CD4-positive, alpha-beta T cell treated with Interleukin-6 for 4 hours (primary cell): ENCODE results near the gene MLH3.

Experiments used
- DNase-seq: peaks from one replicate; pipeline ENCODE4 v3.0.0-alpha.2; 2020; ENCODE audit warnings: mixed read lengths

MLH3 gene

GRCh38 chr14:75066691-75067090, 15.4 kb upstream of the MLH3 start:
- DNase-seq, result no peak

GRCh38 chr14:75064205-75064567, 12.9 kb upstream of the MLH3 start:
- no peak for DNase-seq

DNA sequence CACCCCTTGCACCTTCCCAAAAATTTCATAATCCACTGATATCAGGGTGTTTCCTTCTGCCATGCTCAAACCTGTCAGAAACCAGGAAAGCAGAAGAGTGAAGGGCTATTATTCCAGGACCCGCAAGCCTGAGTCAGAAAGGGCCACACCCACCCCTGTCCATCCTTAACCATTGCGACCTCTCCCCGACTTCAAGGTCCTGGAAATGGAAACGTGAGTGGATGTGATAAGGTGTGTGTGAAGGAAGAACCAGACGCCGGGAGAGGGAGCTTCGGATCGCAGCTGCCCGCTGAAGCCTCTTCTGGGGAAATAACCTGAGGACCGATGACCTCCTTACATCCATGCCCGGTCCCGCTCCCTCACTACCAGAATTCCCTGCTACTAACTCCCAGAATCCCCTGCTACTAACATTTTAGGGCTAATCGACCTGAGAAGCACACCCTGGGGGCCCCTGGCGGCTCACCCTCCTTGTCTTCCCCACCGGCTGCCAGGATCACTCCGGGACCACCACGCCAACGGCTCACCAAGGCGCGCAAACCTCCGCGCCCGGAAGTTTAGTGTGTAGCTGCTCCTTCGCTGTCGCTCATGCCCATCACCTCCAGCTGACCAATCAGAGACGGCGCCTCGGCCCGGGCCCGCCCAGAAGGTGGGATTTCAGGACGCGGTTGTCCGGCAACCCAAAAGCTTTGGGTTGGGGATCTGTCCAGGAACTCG, 12.4 kb upstream of the MLH3 start, which contains the start of gene ACYP1:
TSS of gene ACYP1 (minus strand) at position 534 of the 714 bp plus-strand sequence. CDS start at position 63, 471 bp downstream.
- peak; percentile 91 for DNase-seq

DNA sequence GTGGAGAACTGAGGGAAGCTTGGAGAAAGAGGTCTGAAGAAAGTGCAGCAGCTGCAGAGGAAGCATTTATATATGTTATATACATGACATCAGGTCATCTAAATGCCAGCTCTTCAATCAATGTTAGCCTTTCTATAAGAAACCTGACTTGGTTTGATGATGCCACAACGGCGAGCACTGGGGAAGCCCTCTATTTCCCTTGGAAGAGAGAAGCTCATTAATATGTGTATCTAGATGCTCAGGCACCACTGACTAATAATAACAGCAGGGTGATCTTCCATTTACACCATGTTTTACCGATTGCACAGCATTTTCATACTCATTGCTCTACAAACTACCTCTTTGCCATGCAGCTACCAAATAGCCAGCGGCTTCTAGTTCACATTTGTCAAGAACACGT, 11.7 kb upstream of the MLH3 start:
- no peak for DNase-seq

- no peak for DNase-seq
Measured at GRCh38 chr14:75060420-75060819, 9.2 kb upstream of the MLH3 start.

GRCh38 chr14:75059642-75060041, 8.4 kb upstream of the MLH3 start:
- DNase-seq, result no peak

DNA sequence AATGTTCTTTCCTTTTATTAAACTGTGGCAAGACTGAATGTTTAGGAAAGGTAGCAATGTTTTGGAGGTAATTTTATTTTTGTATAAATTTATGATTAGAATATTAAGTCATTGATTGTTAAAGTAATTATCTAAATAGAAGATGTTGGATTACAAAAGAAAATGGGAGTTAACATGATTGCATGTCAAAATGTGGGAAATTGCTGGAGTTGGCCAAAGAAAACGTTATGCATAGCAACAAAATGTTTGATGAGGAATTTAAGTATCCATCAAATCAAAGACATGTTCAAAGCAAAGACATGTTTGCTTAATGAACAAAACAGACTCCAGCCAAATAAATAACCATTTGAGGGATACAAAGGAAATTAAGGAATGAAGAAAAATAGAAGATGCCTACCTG, 3.2 kb upstream of the MLH3 start:
- no peak for DNase-seq

- DNase-seq, result no peak
Measured at GRCh38 chr14:75053396-75054291, 2.4 kb upstream of the MLH3 start.

DNA sequence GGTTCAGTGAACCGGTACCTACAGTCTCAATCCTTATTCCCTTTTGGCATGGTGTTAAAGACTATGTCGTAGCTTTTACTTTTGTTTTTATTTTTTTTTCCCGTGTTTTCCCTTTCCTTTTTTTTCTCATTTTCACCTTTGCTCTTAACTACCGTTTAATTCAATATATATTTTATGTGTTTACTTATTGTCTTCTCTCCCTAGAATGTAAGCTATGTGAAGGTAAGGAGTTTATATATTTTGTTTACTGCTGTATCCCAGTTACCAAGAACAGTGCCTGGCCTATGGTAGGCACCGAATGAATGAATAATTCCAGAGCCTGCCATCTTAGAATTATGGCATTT, 261 bp upstream of the MLH3 start:
- no peak for DNase-seq

DNA sequence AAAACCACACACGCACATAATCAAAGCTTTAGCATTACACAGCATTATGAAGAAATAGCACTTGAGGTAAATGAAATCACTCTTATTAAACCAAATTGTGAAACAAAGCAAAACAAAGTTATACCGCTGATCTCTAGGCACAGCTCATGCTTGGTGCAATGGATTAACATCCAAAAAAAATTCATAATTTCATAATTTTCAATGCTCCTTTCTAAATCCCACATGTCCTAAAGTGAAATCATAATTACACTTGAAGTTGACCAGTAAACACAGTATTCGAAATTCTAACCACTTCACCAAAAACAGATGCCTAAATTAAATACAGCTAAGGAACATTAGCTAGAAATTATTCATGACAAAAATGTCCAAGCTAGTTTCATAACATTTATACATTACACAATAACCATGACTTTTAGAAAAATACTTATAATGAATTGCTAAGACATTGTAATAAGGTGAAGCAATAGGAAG, 1.5 kb downstream of the MLH3 start:
- DNase-seq, result no peak

GRCh38 chr14:75049136-75049535, 2.1 kb downstream of the MLH3 start:
- DNase-seq, result no peak

DNA sequence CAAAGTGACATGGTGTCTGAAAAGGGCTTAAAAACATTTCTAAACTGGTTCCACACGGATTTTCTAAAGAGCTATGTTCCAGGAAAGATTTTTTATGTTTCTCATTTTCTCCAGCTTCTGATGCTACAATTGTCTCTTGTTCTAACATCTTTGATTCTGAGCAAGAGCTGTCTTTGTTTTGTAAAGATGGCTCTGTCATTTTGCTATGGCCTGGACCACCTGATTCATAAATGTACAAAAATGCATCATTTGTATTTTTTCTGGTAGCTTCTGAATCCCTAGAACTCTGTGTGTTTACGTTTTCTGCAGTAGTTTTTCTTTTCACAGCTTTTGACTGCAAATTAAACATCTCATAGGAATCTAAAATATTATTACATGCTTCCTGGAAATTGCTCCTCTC, 3.2 kb downstream of the MLH3 start:
- no peak for DNase-seq

DNA sequence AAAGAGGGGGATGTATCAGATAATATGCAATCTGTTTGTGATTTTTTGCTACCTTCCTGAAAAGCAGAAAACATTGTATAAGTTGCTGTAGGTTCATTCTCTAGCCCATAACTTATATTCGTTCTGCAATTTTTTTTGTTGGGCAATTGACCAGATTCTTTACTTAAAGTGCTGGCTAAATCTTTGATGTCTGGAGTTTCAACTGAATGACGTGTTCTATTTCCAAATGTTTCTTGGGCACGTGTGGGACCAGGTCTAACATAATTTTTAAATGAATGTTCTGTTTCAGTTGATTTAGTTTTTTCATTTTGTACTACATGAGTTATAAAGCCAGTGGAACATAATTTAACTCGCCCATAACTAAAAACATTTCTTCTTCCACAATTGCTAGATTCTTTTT, 3.8 kb downstream of the MLH3 start:
- DNase-seq, result no peak

DNA sequence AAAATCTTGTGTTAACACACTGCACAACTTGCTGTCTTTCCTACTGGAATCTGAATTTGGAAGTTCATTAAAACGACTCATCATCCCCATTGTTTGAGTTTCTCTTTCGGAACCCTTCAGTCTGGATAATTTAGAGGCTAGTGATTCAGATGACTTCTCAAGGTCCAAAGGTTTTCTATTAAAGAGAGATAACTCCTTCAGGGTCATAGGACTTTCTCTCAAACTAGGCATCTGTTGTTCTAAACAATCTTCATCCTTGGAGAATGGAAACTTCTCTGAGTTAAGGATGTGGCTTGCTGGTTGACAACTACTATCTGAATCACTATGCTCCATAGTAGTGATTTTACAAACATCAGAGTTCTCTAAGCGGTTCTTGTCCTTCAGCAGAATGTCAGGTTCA, 4.4 kb downstream of the MLH3 start:
- no peak for DNase-seq

- no peak for DNase-seq
Measured at GRCh38 chr14:75046275-75046674, 5.0 kb downstream of the MLH3 start.

DNA sequence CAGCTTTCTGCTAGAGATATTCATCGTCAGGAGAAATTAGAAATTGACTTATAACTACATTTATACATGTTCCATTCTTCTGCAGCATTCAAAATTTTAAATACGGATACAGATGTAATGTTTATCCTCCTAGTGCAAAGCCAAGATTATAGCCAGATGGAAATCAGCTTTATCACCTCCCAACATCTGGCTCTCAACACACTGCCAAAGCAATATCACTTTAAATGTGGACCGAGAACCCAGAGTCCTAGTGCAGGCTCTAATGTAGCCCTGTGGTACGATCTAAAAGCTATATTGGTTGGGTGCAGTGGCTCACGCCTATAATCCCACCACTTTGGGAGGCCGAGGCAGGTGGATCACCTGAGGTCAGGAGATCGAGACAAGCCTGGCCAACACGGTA, 6.5 kb downstream of the MLH3 start:
- no peak for DNase-seq

GRCh38 chr14:75044322-75044721, 6.9 kb downstream of the MLH3 start:
- DNase-seq, result no peak

DNA sequence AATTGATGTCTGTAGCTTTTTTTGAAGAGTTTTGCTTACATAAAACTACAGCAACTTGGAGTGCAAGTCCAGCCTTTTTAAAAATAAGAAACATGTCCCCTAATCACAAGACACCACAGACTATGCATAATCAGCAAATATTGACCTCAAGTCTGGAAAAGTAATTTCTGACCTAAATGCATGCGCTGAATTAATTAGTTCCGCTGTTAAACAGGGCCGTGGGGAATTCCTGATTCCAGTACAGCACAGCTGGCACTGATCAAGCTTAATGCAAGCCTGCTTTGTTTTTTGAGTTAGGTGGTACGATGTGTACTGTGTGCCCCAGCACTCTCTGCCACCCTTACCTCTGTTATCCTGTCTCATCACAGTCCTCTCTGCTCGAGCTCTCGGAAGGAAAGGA, 9.2 kb downstream of the MLH3 start:
- DNase-seq, result no peak

GRCh38 chr14:75041613-75042012, 9.7 kb downstream of the MLH3 start:
- DNase-seq, result no peak

- no peak for DNase-seq
Measured at GRCh38 chr14:75040959-75041358, 10.3 kb downstream of the MLH3 start.

DNA sequence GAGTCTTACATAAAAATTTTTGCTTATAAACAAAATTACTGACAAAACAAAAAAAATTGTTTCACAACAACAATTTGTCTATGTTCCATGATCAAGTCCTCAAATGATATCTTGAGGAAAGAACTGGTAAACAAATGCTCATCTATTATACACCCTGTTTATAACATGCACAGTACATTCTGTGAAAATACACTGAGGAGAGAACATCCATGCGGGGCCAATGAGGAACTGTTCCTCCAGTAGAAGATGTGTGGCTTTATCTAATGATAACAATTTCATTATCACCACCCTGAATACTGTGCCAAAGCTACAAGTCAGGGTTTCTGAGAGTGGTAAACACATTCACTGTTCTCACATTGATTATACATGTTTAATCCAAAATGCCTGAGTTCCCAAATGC, 10.8 kb downstream of the MLH3 start:
- no peak for DNase-seq

GRCh38 chr14:75032939-75033338, 18.3 kb downstream of the MLH3 start:
- DNase-seq, result no peak

- no peak for DNase-seq
Measured at GRCh38 chr14:75030147-75030546, 21.1 kb downstream of the MLH3 start.

- DNase-seq, result no peak
Measured at GRCh38 chr14:75025876-75026275, 25.4 kb downstream of the MLH3 start.
